Gastroesophageal sphincter (tissue), 3 donors: ENCODE measurements around the gene EXD3.

Experiments
- POLR2A ChIP-seq, 2 donors: fragments of 450-650 bp; IDR thresholded peaks; one replicate each; pipeline ENCODE4 v1.6.1; 2017; ENCODE audit warnings: antibody characterized with exemption in 2 of 2, mild to moderate bottlenecking in 2 of 2, moderate library complexity in 1 of 2
- POLR2AphosphoS5 ChIP-seq: sonication (generic); formaldehyde crosslinking; IDR thresholded peaks from one replicate; pipeline ENCODE4 v1.6.1; 2017; ENCODE audit warnings: antibody characterized with exemption
- TF ChIP-seq, protein P1 (sequence below), 4 experiments: fragments of 200-600 bp in 2 of 4; fragments of 450-650 bp in 2 of 4; sonication (generic) in 1 of 4; IDR thresholded peaks; one replicate each; pipeline ENCODE4 v1.5.1; 2017 to 2019; ENCODE audit warnings: antibody characterized with exemption in 4 of 4, mild to moderate bottlenecking in 2 of 4, moderate library complexity in 2 of 4

DNA sequence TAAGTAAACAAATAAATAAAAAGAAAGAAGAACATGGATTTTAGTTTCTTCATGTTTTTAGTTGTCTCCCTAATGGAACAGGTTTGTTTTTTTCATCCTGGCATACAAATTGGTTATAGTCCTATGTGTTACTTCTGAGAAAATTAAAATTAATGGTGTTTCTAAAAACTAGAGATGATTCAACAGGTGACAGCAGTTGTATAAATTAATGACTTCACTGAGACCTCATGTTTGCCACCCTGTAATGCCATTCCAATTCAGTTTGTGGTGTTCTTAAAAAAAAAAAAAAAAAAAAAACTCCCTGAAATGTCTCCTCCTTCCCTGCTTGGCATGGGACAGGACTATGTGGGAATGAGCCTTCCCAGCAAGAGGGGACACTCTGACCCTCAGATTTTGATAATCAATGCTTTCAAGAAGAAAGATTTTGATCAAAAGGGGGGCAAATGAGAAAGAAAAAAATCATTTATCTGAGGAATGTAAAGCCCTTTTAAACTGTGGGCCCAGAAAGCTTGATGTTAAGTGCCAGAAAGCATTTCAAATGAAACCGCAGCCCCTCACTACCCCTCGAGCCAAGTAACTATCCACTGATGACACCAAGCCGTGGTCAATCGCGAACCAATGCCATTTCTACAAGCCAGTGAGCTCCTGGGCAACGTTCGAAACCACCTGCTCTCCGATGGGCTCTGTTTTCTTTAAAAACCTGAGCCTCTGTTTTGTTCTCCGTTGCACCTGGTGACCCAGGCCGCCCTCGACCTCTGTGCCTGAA is 941 bp downstream of the EXD3 start:
- TF ChIP-seq, protein P1, sequence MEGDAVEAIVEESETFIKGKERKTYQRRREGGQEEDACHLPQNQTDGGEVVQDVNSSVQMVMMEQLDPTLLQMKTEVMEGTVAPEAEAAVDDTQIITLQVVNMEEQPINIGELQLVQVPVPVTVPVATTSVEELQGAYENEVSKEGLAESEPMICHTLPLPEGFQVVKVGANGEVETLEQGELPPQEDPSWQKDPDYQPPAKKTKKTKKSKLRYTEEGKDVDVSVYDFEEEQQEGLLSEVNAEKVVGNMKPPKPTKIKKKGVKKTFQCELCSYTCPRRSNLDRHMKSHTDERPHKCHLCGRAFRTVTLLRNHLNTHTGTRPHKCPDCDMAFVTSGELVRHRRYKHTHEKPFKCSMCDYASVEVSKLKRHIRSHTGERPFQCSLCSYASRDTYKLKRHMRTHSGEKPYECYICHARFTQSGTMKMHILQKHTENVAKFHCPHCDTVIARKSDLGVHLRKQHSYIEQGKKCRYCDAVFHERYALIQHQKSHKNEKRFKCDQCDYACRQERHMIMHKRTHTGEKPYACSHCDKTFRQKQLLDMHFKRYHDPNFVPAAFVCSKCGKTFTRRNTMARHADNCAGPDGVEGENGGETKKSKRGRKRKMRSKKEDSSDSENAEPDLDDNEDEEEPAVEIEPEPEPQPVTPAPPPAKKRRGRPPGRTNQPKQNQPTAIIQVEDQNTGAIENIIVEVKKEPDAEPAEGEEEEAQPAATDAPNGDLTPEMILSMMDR (IDR thresholded peaks at IDR 0.05), result no peak
- no peak for TF ChIP-seq POLR2AphosphoS5
- TF ChIP-seq POLR2A (IDR thresholded peaks at IDR 0.05), result no peak
